Dendritic cell treated with granulocyte-macrophage colony-stimulating factor and Interleukin-4, amounts not matched to agents 40 ng/mL and 50 ng/mL, for 4 days (primary cell): ENCODE measurements around the gene CAPN2.
A peak's percentile ranks its signal among the peaks of the same experiment; 100 is the strongest.

Experiments used
- H3K27ac Mint-ChIP-seq: one replicate; pipeline ENCODE4 v1.8.0; 2022; ENCODE audit warnings: mild to moderate bottlenecking, mixed read lengths
- H3K27me3 Mint-ChIP-seq: one replicate; pipeline ENCODE4 v1.8.0; 2022; ENCODE audit warnings: mild to moderate bottlenecking, mixed read lengths
- H3K36me3 Mint-ChIP-seq: one replicate; pipeline ENCODE4 v1.8.0; 2022; ENCODE audit warnings: low read depth, mixed read lengths
- H3K4me1 Mint-ChIP-seq: one replicate; pipeline ENCODE4 v1.8.0; 2022; ENCODE audit warnings: low read depth, mixed read lengths
- H3K4me3 Mint-ChIP-seq: one replicate; pipeline ENCODE4 v1.8.0; 2022; ENCODE audit warnings: mild to moderate bottlenecking, moderate library complexity, mixed read lengths
- H3K9me3 Mint-ChIP-seq: one replicate; pipeline ENCODE4 v1.8.0; 2022; ENCODE audit warnings: mixed read lengths
- intact Hi-C: fragments of 100-400 bp; cut with micrococcal nuclease; formaldehyde crosslinking; loops from one replicate; pipeline ENCODE4 v1.15.0; 2022

CAPN2 gene

DNA sequence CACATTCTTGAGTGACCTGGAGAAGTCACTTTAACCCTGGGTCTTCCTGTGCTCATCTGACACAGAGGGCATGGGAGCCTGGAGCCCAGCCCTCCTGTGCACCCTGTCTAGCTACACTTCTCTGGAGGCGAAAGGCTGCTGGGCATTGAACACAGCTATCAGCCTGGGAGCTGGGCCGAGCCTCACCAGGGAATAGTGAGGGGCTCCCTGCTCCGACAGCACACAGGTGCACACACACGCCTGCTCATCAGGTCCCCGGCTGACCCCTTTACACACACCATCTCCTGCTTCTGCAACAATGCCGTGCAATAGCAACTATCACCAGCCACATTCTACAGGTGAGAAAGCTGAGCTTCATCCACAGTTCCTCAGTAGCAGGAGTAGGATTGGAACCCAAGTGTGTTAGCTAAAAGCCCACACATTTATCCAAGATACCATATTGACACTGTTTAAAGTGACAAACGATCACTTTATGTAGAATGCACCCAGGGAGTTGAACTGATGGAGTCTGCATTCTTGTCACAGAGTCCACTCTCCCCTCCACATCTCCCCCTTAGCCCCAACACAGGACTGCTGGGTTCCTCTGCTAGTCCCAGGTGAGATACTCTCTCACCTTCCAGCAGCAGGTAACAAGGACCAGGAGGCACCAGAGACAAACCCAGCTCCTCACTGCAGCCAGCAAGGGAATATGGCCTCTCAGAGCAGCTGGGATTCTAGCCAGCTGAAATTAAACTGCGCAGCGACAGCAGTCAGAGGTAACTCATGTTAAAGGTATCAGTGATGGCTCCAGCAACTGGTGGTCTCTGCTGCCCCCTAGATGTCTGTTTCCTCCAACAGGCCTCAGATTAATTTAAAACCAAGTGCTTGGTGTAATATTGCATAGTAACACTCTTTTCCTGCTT, 28.5 kb upstream of the CAPN2 start:
- Mint-ChIP-seq H3K9me3 (no peaks in the 10 kb centered on the region), H3K4me3 (no peak overlapping the region), H3K36me3 (no peaks in the 10 kb centered on the region), H3K27me3 (peaks cover 20% of the 10 kb centered on the region), H3K27ac (no peak overlapping the region), H3K4me1 (peaks cover 7% of the 10 kb centered on the region)
- intact Hi-C loops, result loop anchor here (2.0 kb wide), 1 partner anchor 151 kb away; no protein-coding TSS in a partner anchor

DNA sequence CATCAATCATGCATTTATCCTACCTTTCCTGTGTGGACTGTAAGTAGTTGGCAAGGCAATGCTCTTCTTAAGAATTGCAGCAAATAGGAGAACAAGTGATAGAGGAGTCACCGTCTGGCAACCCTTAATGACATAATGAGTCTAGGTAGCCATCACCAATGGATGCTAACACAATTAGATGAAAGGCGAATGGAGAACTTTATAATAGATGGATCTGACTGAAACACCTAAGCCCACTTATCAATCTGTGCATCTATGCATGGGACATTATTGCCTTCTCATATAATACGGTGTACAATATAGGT, 27.9 kb upstream of the CAPN2 start:
- Mint-ChIP-seq H3K27ac (no peak overlapping the region), H3K27me3 (peaks cover 22% of the 10 kb centered on the region), H3K36me3 (no peaks in the 10 kb centered on the region), H3K4me3 (no peak overlapping the region), H3K4me1 (peaks cover under 1% of the 10 kb centered on the region), H3K9me3 (no peaks in the 10 kb centered on the region)
- intact Hi-C loops, result loop anchor here (2.0 kb wide), 1 partner anchor 152 kb away; no protein-coding TSS in a partner anchor

DNA sequence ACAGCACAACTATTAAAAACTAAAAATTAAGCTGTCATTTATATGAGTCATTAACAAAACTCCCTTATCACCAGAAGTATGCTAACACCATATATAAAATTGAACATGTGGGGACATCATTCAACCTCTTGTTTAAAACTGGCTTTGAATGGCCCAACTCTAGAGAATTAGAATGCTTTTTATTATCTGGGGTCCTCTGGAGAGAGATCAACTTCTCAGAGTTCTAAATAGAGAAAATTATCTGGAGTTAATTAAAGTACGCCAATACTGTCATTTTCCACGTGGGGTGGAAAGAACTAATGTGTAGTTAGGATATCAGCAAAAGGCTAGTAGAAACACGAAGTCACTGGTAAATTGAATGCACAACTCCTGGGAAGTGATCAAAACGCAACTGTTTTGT, 21.2 kb upstream of the CAPN2 start:
- no peak overlapping the region for H3K27ac Mint-ChIP-seq
- no peak overlapping the region for H3K4me3 Mint-ChIP-seq
- no peaks in the 10 kb centered on the region for H3K9me3 Mint-ChIP-seq
- H3K36me3 Mint-ChIP-seq, result no peaks in the 10 kb centered on the region
- peaks cover under 1% of the 10 kb centered on the region for H3K4me1 Mint-ChIP-seq
- peaks cover 6% of the 10 kb centered on the region for H3K27me3 Mint-ChIP-seq
- intact Hi-C loops, result no loop called here

DNA sequence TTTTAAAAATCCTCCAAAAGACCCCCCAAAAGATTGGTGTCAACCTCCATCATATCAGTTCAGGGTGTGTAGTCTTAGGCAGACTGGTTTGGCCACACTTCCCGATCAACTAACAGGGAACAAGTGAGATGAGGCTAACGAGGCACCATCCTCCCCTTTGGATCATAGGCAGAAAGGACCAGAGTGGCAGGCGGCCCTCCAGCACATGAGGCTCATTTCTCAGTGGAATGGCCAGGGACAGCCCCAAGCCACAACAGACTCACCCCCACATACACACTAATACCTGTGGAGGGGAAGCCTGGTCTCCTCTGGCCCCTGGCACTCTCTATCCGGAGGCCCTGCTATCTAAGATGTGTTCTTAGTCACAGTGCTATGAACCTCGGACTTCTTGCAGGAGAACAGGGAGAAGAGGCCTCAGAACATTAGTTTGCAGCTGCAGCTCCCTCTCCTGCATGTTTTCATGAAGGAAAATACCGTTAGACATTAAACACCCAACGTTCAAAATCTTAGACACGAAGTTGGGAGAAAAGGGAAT, 17.3 kb upstream of the CAPN2 start:
- H3K27ac Mint-ChIP-seq, result no peak overlapping the region
- no peak overlapping the region for H3K4me3 Mint-ChIP-seq

DNA sequence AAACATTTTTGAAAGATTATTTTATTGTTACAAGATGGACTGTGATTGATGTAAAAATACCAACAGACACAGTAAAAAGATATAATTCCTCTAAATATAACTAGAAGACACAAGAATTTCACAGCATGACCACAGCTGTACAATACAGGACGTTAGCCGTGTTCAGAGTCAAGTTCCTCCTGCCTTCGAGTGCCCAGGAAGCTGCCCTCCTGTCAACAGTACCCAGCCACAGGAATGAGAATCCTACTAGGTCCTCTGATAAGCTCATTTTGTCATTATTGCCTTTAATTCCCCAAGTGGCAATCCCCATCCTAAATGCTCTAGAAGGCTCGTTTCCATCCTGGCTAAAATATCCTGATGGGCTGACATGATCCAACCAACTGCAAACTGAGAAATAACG, 16.4 kb upstream of the CAPN2 start:
- intact Hi-C loops, result no loop called here
- Mint-ChIP-seq H3K4me1 (peaks cover 16% of the 10 kb centered on the region), H3K4me3 (no peak overlapping the region), H3K9me3 (no peaks in the 10 kb centered on the region), H3K27ac (no peak overlapping the region), H3K27me3 (no peaks in the 10 kb centered on the region), H3K36me3 (no peaks in the 10 kb centered on the region)

More for the DNA sequence above, 17.3 kb upstream of the CAPN2 start:
- intact Hi-C loops, result no loop called here
- Mint-ChIP-seq H3K4me1 (peaks cover 8% of the 10 kb centered on the region), H3K9me3 (no peaks in the 10 kb centered on the region), H3K36me3 (no peaks in the 10 kb centered on the region), H3K27me3 (no peaks in the 10 kb centered on the region)

DNA sequence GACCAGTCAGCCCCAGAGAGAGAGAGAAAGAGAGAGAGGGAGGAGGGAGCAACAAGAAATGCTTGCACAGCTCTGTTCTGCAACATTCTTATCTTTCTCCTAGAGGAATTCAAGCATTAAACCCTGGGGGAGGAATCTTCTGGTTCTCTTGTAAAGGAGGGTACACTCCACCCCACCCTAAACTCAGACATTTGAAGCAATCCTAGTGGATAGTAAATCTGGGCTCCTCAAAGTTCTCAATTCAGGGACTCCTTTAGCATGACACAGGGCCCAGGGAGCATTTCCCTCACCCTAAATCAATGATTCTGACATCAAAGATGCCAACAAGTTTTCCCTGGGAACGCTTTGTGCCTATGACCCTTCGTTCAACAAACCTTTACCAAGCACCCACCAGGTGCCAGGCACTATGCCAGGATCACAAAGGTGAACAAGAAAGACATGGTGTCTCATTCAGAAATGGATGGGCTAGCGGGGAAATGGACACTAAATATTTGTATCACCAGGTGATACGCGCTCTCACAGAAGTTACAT, 11.9 kb upstream of the CAPN2 start:
- H3K9me3 Mint-ChIP-seq, result no peaks in the 10 kb centered on the region
- H3K36me3 Mint-ChIP-seq, result no peaks in the 10 kb centered on the region
- H3K4me1 Mint-ChIP-seq, result peaks cover 43% of the 10 kb centered on the region
- intact Hi-C loops, result no loop called here
- H3K27ac Mint-ChIP-seq, result peak overlapping the region; percentile 28
- no peak overlapping the region for H3K4me3 Mint-ChIP-seq
- H3K27me3 Mint-ChIP-seq, result peaks cover 2% of the 10 kb centered on the region

DNA sequence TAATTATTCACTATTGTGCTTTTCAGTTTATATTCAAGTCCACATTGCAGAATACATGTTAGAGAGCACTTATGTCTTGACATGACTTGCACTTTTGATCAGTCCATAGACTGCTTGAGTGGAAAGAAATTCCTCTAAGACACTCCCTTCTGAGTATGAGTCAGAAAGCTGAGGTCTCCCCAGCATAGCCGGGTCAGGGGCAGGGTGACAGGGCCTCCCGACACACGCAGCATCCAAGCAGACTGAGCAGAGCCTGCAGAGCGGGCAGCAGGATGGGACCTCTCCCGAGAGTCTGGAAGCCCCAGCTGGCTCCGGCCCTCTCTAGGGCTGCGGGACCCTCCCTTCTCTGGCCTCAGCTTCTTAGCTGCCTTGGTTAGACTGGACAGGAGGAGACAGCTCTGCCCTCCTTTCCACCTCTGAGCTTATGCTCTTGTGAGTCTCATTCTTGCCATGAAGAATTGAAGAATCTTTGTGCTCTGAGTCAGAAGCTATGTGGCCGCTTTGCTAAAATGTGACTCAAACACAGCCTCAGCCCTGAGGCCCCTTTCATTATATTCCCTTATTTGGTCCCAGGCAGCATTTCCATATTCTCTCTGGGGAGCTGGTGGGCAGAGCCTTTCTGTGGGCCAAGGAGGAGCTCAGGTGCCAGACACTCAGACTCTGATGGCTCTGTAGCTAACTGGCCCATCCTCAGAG, 11.2 kb upstream of the CAPN2 start:
- peaks cover 44% of the 10 kb centered on the region for H3K4me1 Mint-ChIP-seq
- H3K4me3 Mint-ChIP-seq, result no peak overlapping the region
- intact Hi-C loops, result no loop called here
- H3K27ac Mint-ChIP-seq, result peak overlapping the region; percentile 28
- H3K27me3 Mint-ChIP-seq, result peaks cover 2% of the 10 kb centered on the region
- no peaks in the 10 kb centered on the region for H3K9me3 Mint-ChIP-seq
- no peaks in the 10 kb centered on the region for H3K36me3 Mint-ChIP-seq

DNA sequence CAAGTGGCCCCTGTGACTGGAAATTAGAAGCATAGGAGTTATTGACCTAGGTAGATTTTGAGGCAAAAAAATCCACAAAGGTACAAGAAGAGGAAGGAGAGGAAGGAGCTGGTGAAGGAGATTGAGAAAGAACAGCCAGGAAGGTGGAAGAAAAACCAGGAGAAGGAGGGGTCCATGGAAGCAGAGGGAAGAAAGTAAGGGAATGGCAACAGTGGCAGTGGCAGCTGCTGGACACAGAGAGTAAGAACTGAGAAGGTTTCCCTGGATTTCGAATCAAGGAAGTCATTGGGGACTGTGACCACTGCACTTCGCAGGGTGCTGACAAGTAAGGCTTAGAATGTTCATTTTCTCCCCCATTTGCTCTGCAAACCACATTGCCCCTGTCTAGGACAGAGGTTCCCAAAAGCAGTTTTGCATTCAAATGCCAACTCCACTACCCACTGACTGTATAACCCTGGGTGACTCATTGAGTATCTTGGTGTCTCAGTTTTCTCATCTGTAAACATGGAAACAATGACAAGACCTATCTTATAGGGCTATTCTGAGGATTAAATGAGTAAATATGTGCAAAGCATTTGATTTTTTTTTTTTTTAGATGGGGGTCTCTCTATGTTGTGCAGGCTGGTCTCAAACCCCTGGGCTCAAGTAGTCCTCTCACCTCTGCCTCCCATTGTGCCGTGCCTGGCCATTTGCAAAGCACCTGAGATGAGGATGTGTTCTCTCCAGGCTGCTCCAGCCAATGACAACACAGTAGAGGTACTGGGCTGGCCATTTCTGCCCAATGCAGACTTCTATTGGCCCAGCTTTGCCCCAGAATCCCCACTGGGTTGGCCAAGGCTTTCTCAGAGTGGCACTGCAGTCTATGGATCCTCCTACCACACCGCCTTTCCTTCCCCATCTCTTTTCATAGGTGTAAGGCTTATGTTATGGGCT, 9.3 kb upstream of the CAPN2 start:
- intact Hi-C loops, result no loop called here
- Mint-ChIP-seq H3K4me3 (no peak overlapping the region), H3K27me3 (peaks cover 2% of the 10 kb centered on the region), H3K36me3 (no peaks in the 10 kb centered on the region), H3K4me1 (peaks cover 49% of the 10 kb centered on the region), H3K27ac (no peak overlapping the region), H3K9me3 (no peaks in the 10 kb centered on the region)

DNA sequence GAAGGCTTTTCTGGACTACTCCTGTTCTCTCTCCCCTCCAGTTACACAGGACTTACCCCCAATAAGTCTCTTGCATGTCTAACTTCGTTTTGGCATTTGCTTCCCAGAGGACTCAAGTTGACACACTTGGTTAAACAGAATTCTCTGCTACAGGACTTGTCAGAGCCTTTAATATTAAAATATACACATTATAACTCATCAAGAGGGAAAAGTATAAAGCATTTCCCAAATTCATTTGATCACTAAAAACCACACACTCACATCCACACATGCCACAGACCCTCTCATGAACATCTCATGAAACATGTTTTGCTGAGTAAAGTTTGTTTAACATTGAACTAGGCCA, 8.7 kb upstream of the CAPN2 start:
- no peaks in the 10 kb centered on the region for H3K36me3 Mint-ChIP-seq
- no peaks in the 10 kb centered on the region for H3K9me3 Mint-ChIP-seq
- H3K4me3 Mint-ChIP-seq, result no peak overlapping the region
- intact Hi-C loops, result no loop called here
- H3K27me3 Mint-ChIP-seq, result peaks cover 7% of the 10 kb centered on the region
- H3K4me1 Mint-ChIP-seq, result peaks cover 55% of the 10 kb centered on the region
- no peak overlapping the region for H3K27ac Mint-ChIP-seq

DNA sequence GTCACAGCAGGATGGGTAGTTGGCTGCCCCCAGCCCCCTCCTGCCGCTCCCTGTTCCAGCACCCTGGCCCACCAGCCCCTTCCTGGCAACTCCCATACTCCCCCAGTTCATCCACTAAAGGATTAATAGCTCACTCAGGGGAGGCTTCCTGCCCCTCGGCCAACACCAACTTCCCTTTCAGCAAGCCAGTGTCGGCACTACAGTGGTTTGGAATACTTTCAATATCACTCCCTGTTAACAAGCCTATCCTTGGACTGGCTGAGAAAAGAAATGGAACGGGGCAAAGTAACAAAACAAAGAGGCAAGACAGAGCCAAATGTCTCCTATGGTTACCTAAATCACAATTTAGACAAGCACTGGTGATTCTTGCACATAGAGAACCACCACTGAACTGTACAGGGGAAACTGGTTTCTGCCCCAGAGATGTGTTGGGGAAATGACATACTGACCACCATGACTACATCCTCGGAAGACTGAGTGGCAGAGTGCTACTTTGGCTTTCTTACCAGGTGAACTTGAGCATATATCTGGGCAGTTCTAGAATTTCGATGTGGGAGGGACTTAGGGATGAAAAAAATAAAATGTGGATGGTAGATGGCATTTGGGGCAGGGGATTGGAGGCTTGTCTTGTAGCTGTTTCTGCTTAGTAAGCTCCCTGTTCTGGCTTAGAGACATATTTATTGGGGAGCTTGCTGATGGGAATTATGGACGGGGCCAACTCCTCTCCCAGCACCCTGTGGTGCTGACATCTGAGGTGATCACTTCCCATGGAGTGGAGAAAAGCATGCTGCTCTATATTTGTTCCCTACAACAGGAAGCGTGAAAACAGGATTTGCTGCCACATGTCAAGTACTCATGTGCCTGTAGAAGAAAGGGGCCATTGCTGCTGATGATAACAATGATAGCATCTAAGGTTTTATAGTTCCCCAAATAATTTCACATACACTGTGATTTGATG, 7.1 kb upstream of the CAPN2 start:
- H3K9me3 Mint-ChIP-seq, result no peaks in the 10 kb centered on the region
- H3K27ac Mint-ChIP-seq, result no peak overlapping the region
- intact Hi-C loops, result no loop called here
- H3K36me3 Mint-ChIP-seq, result no peaks in the 10 kb centered on the region
- no peak overlapping the region for H3K4me3 Mint-ChIP-seq
- peaks cover 58% of the 10 kb centered on the region for H3K4me1 Mint-ChIP-seq
- H3K27me3 Mint-ChIP-seq, result peaks cover 11% of the 10 kb centered on the region

DNA sequence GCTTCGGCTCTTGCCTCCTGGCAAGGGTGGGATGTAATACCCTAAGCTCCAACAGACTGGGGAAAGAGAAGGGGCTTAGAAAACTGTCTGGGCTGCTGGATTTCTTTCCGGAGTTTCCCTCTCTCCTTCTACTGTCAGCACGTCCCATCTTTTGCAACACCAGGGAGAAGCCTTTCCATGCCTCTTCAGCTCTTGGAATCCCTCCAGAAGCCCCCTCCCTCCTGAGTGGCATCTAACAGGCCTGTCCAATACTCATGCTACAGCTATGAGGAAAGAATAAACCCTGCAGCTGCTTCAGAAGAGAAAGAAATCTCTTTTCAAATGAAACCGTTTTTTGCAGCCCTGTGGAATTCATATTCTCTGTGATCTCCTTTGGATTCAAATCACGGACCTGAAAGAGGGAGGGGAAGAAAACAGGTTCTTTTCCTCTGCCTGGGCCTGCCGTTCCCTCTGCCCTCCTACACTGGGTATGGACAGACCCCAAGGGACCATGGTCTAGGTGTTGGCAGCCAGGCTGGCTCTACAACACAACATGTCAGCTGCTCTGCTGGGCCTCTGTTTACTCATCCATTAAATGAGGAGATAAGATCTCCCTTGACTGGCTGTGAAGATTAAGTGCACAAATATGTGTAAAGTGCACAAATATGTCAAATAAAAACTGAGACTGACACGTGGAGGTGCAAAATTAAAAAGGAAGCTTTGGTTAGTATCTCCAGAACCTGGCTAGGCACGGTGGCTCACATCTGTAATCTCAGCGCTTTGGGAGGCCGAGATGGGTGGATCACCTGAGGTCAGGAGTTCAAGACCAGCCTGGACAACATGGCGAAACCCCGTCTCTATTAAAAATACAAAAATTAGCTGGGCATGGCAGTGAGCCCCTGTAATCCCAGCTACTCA, 6.0 kb upstream of the CAPN2 start:
- intact Hi-C loops, result no loop called here
- Mint-ChIP-seq H3K27me3 (peaks cover 11% of the 10 kb centered on the region), H3K27ac (no peak overlapping the region), H3K9me3 (no peaks in the 10 kb centered on the region), H3K4me3 (no peak overlapping the region), H3K4me1 (peaks cover 47% of the 10 kb centered on the region), H3K36me3 (no peaks in the 10 kb centered on the region)
